GM18499 (cell line): ENCODE measurements around the gene TAF3.
"Not testable (repeated sequence)": the region's sequence is repeated elsewhere in the genome, so short reads cannot be mapped to it uniquely, and the experiment has no call there.

Experiments
- ATAC-seq: cut with Tn5 transposase; IDR thresholded peaks from one replicate; pipeline ENCODE4 v1.9.1; 2021; ENCODE audit warnings: moderate number of reproducible peaks; ENCODE audit not compliant: insufficient read depth, unreplicated experiment

TAF3 gene

GRCh38 chr10:7811000-7811399 lies 7.3 kb upstream of the TAF3 start:
- ATAC-seq, result no peak

DNA sequence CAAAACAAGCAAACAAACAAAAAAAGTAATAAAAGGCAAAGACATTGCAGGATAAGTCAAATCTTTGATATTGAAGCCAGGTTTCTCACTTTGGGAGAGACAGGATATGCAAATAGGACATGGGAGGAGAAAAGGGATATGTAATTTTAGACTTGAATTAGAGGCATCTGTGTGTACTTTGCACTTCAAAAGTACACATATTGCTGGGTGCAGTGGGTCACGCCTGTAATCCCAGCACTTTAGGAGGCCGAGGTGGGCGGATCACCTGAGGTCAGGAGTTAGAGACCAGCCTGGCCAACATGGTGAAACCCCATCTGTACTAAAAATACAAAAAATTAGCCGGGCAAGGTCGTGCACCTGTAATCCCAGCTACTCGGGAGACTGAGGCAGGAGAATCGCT lies 6.6 kb upstream of the TAF3 start:
- ATAC-seq, result not testable (repeated sequence)

- no peak for ATAC-seq
Measured at GRCh38 chr10:7813481-7813880, 4.8 kb upstream of the TAF3 start.

DNA sequence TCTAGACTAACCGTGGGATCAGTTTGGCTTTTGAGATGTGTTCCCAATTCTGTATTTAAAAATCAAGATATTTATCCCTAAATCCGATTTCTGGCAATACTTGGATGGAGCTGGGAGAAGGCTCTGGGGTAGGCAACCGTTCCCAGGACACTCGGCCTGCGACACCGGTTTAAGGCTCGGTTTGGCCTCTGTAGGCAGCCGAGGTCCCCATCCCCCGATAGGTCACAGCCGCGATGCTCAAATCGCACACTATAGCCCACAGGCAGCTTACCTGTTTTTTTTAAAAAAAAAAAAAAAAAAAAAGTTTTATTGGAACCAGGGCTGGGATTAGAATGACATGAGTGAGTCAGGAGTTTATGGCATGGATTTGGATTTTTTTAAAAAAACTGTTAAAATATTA lies 729 bp upstream of the TAF3 start:
- ATAC-seq, result no peak

DNA sequence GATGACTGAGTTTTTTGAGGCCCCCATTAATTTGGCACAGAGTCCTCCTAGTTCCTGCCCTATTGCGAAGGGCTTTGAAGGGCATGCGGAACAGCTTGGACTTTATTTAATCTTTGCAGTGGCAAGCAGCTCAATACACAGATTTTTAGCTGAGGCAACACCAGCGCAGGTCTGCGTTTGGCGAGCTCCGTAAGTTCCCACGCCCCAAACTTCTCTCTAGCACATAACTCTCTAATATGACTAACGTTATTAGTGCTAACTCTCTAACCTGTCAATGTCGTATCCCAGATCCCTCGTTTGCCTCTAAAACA lies 366 bp upstream of the TAF3 start:
- no peak for ATAC-seq

DNA sequence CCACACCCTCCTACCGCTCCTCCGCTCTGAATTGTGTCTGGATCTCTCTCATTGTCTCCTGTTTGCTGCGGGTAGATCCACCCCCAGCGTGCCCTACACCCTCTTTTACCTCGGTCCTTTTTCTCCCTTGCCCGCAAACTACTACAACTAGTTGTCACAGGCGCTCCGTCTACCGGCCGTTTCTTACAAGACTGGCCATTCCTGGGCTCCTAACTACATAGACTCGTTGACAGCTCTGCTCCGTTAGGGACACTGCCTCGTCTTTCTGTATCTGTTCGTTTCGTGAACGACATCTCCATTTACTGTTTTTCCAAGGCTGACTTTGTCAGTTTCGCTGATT lies 786 bp downstream of the TAF3 start:
- peak; percentile 27 for ATAC-seq

GRCh38 chr10:7824251-7824650 lies 5.9 kb downstream of the TAF3 start:
- ATAC-seq, result no peak

- no peak for ATAC-seq
Measured at GRCh38 chr10:7826971-7827370, 8.7 kb downstream of the TAF3 start.

GRCh38 chr10:7829289-7829834 lies 11.1 kb downstream of the TAF3 start:
- ATAC-seq, result no peak

DNA sequence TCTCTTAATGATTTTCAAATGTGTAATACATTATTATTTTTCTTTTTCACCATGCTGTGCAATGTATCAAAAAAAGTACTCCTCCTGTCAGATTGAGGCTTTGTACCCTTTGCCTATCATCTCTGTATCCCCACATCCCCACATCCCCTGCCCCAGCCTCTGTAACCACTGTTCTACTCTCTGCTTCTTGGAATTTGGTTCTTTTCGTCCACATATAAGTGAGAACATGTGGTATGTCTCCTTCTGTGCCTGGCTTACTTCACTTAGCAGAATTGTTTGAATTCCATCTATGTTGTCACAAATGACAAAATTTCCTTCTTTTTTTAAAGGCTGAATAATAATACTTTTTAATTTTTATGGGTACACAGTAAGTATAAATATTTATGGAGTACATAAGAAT lies 13.8 kb downstream of the TAF3 start:
- ATAC-seq, result no peak

GRCh38 chr10:7833210-7833609 lies 14.9 kb downstream of the TAF3 start:
- no peak for ATAC-seq

GRCh38 chr10:7834262-7834661 lies 16.0 kb downstream of the TAF3 start:
- no peak for ATAC-seq

GRCh38 chr10:7836571-7836970 lies 18.3 kb downstream of the TAF3 start:
- ATAC-seq, result no peak

DNA sequence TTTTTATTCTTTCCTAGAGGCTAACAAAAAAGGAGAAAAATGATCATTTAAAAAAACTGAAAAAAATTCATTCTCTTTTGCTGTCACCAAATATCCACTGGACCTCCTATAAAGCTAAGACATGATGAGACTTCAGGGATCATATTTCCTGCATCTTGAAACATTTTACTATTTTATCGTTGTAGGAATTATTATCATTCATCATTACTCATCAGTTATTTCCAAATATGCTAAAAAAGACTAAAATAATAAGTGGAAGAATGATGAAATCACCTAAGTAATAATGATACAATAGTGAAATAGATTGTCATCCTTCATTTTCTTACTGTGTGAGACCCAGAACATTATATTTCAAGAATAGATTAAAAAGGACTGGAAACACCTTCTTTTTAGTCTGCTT lies 28.3 kb downstream of the TAF3 start:
- ATAC-seq, result no peak

- no peak for ATAC-seq
Measured at GRCh38 chr10:7853226-7853842, 35.0 kb downstream of the TAF3 start.

DNA sequence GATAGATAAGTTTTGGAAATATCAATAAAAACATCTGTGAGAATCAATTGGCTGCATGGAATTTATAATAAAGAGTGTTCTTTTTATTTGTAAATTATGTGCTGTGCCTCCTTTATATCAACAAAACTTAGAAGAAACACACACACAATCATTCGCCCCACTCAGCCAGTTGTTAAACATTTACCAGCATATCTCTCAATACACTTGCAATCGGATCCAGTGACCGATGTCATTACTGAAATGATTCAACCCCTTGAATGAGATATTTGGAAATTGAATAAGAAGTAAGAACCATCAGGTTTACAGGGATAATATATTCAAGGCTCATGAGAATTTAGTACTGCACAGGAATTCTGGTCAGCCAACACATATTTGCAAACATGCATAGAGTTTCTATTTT lies 35.6 kb downstream of the TAF3 start:
- no peak for ATAC-seq

- no peak for ATAC-seq
Measured at GRCh38 chr10:7855205-7855604, 36.9 kb downstream of the TAF3 start.

- ATAC-seq, result no peak
Measured at GRCh38 chr10:7856678-7857077, 38.4 kb downstream of the TAF3 start.

DNA sequence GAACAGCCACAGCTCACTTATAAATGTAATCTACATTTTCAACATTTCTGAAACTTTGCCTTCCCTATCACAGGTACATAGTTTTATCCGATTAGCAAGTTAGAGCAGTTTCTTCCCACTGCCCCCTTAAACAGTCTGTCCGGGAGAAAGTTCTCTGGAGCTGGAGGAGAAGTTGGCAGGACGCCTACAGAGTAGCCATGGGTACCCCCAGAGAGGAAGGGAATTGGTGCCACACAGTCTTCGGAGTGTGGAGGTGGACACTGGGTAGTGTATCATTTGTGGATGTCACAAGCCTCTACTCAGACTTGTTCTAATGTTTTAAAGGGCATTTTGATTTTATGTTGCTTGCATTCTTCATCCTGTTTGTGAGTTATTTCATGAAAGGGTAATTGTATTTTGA lies 39.0 kb downstream of the TAF3 start:
- ATAC-seq, result no peak

DNA sequence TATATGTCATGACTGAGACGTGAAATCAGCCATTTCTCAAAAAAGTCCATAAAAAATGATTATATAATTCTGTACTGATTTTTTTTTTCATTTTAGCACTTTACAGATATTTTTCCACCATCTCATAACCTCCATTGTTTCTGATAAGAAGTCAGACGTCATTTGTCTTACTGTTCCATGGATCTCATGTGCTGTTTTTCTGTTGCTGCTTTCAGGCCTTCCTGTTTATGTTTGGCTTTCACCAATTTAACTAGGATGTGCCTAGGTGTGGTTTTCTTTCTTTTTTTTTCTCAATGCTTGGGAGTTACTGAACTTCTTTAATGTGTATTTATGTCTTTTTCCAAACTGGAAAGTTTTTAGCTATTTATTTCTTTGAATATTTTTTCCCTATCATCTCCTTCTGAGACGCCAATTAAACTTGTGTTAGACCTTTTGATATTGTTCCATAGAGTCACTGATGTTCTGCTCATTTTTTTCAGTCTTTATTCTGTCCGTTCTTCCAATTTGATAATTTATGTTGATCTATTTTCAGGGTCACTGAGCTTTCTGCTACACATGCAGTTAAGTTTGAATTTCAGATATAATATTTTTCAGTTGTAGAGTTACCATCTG lies 43.3 kb downstream of the TAF3 start:
- no peak for ATAC-seq

- no peak for ATAC-seq
Measured at GRCh38 chr10:7862121-7862514, 43.8 kb downstream of the TAF3 start.

DNA sequence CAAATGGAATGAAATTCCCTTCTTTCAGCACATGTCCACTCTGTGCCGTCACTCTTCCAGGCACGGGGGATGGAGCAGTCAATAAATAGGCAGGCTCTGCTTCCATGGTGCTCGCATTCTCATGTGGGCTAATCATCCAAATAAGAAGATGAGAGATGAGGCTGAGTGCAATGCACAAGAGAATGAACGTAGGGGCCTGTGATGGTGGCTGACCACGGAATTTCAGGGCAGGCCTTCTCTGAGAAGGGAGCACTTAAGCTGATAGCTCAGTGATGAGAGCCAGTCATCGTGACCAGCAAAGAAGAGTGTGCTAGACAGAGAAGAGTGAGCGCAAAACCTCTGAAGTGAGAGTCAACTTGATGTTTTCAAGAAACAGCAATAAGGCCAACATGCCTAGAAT lies 47.9 kb downstream of the TAF3 start:
- no peak for ATAC-seq

DNA sequence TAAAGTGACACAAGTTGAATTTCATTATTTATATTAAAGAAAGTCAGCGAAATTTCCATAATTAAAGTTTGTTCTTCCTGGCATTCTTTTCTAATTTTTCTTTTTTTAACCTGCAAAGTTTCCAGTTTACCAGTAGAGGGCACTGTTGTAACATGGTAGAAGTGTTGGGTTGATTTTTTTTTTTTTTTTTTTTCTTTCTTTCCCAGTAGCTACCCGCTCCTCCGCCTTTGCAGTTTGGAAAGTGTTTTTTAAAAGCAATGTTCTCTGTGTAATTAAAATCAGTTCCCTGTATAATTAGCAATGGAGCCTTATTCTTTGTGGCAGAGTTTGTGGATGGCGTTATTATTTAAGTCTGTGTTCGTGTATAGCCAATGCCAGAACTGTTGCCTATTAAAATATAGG lies 53.7 kb downstream of the TAF3 start:
- ATAC-seq, result no peak
